Lower leg skin (tissue), 4 donors: ENCODE measurements around the gene CHMP3. TPM values are rescaled to one million over a fixed set of nuclear protein-coding genes. Genes with fewer than 3 reads are reported as not detected.

Experiments used
- DNase-seq, 2 donors: peaks; one replicate each; pipeline ENCODE4 v3.0.0-alpha.2; 2019; ENCODE audit warnings: low spot score in 2 of 2
- H3K4me3 ChIP-seq: fragments of 200-600 bp; sonication (generic); 2 replicates; pipeline ENCODE4 v1.5.1; 2017; ENCODE audit warnings: mild to moderate bottlenecking, low read depth; ENCODE audit not compliant: poor library complexity, severe bottlenecking
- CTCF ChIP-seq, 3 donors: fragments of 450-650 bp; IDR thresholded peaks; one replicate each; pipeline ENCODE4 v1.5.1; 2016; ENCODE audit warnings: antibody characterized with exemption in 3 of 3, mild to moderate bottlenecking in 3 of 3, moderate library complexity in 2 of 3
- POLR2A ChIP-seq, 2 donors: fragments of 450-650 bp; IDR thresholded peaks; one replicate each; pipeline ENCODE4 v1.6.1; 2016 to 2017; ENCODE audit warnings: antibody characterized with exemption in 2 of 2, mild to moderate bottlenecking in 1 of 2, moderate library complexity in 1 of 2
- WGBS, 2 donors: methylation state at CpG; one replicate each; pipeline ENCODE4 v1.1.5; 2018; 5-methylcytosine and 5-hydroxymethylcytosine counted together
- intact Hi-C: fragments of 100-400 bp; cut with DNase I; formaldehyde crosslinking; loops from one replicate; pipeline ENCODE4 v1.15.0; 2023; ENCODE audit warnings: low total_unique reads
- total RNA-seq, 4 donors: library from RNA; depleted of rRNA; stranded (reverse); fragments of >200 nt; gene quantifications; one replicate each; pipeline ENCODE4 v1.1.0, GENCODE V29; 2016

The CHMP3 gene
- total RNA-seq, 4 donors from 2014 or later, result 88.2 to 110 (median 97.7) TPM

- no peak for DNase-seq
- no peak for TF ChIP-seq CTCF (IDR thresholded peaks at IDR 0.05)
- no peak for TF ChIP-seq POLR2A (IDR thresholded peaks at IDR 0.05)
- 82 to 90% methylated on average over 2 of the region's 2 CpGs for WGBS, 2 donors
Measured at GRCh38 chr2:86543793-86544192, 19.4 kb downstream of the CHMP3 start.

GRCh38 chr2:86543335-86543734 is 19.9 kb downstream of the CHMP3 start:
- no peak overlapping the region for H3K4me3 ChIP-seq
- no peak for TF ChIP-seq CTCF (IDR thresholded peaks at IDR 0.05)
- no peak for DNase-seq
- 69 to 71% methylated on average over 2 of the region's 2 CpGs for WGBS, 2 donors
- intact Hi-C loops, result no loop called here

More at GRCh38 chr2:86543793-86544192, 19.4 kb downstream of the CHMP3 start:
- H3K4me3 ChIP-seq, result no peak overlapping the region
- intact Hi-C loops, result no loop called here

DNA sequence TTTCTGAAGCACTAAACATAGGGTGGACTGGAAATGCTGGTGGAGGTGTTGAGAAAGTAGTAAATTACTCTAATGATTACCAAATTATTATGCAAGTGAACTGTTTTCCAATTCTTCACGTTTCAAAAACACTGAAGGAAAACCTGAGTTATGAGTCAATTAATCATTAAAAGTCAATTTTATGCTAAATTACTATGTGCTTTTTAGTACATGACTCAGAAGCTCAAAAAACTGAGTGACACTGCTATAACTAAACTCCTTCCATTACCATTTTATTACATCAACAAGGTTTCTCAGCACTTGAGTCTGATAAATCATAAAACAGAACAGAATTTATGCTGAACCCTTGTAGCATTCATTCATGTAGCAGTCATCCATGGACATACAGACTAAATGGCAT is 20.4 kb downstream of the CHMP3 start:
- TF ChIP-seq CTCF (IDR thresholded peaks at IDR 0.05), result no peak
- TF ChIP-seq POLR2A (IDR thresholded peaks at IDR 0.05), result no peak
- 13 to 21% methylated on average over 1 of the region's 1 CpG for WGBS, 2 donors
- no peak for DNase-seq

DNA sequence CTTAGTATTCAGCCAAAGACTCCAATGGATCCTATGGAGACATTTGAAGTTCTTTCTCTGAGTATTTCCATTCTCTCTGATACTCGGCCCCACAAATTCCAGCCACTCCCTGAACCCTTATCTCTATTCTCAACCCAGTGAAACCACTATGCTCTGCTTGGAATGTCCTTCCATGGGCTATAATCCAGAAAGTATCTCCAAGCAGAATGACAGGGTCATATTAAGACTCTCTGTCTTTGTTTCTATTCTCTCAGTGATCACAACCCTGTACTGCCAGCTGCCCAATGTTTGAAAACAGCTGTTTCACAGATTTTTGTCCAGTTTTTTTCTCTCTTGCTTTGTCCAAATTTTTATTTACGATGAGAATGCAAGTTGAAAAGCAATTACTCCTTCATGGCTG is 21.9 kb downstream of the CHMP3 start:
- intact Hi-C loops, result no loop called here

More for the DNA sequence above, 20.4 kb downstream of the CHMP3 start:
- H3K4me3 ChIP-seq, result no peak overlapping the region
- intact Hi-C loops, result no loop called here

DNA sequence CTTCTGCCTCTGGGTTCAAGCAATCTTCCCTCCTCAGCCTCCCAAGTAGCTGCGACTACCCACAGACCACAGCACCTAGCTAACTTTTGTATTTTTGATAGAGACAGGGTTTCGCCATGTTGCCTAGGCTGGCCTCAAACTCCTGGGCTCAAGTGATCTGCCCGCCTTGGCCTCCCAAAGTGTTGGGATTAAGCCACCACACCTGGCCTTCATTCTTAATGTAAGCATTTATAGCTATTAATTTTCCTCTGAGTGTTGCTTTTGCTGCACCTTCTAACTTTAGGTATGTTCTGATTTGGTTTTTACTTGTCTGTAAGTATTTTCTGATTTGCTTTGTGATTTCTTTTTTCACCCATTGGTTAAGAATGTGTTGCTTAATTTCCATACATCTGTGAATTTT is 29.7 kb downstream of the CHMP3 start:
- WGBS, 2 donors, result 96 to 98% methylated on average over 3 of the region's 3 CpGs
- no peak for DNase-seq
- no peak overlapping the region for H3K4me3 ChIP-seq
- intact Hi-C loops, result no loop called here
- no peak for TF ChIP-seq CTCF (IDR thresholded peaks at IDR 0.05)
- no peak for TF ChIP-seq POLR2A (IDR thresholded peaks at IDR 0.05)

More for the DNA sequence above, 21.9 kb downstream of the CHMP3 start:
- 55 to 66% methylated on average over 2 of the region's 2 CpGs for WGBS, 2 donors
- no peak for DNase-seq
- TF ChIP-seq CTCF (IDR thresholded peaks at IDR 0.05), result no peak
- TF ChIP-seq POLR2A (IDR thresholded peaks at IDR 0.05), result no peak
- no peak overlapping the region for H3K4me3 ChIP-seq
